KMS-11 (cell line): ENCODE data around the gene FHAD1.
"Not testable (repeated sequence)": the region's sequence is repeated elsewhere in the genome, so short reads cannot be mapped to it uniquely, and the experiment has no call there.

Experiments used
- H2AFZ ChIP-seq: fragments of 200-600 bp; sonication (generic); 2 replicates; pipeline ENCODE4 v1.6.1; 2016; ENCODE audit warnings: antibody characterized with exemption, mixed run types, low read depth
- H3K27ac ChIP-seq: fragments of 200-600 bp; sonication (generic); 2 replicates; pipeline ENCODE4 v1.6.1; 2016; ENCODE audit warnings: mild to moderate bottlenecking, mixed run types
- H3K27me3 ChIP-seq: fragments of 200-600 bp; sonication (generic); 2 replicates; pipeline ENCODE4 v1.6.1; 2017; ENCODE audit warnings: mild to moderate bottlenecking, low read depth, mixed run types, moderate library complexity; ENCODE audit not compliant: insufficient read depth
- H3K36me3 ChIP-seq: fragments of 200-600 bp; sonication (generic); 2 replicates; pipeline ENCODE4 v1.6.1; 2017; ENCODE audit warnings: mild to moderate bottlenecking, mixed run types; ENCODE audit not compliant: insufficient read depth
- H3K4me1 ChIP-seq: fragments of 200-600 bp; sonication (generic); 2 replicates; pipeline ENCODE4 v1.6.1; 2016; ENCODE audit warnings: mild to moderate bottlenecking, low read depth, mixed run types; ENCODE audit not compliant: poor library complexity, severe bottlenecking
- H3K4me2 ChIP-seq: fragments of 200-600 bp; sonication (generic); 2 replicates; pipeline ENCODE4 v1.7.0; 2016; ENCODE audit warnings: mild to moderate bottlenecking, mixed run types
- H3K4me3 ChIP-seq: fragments of 200-600 bp; sonication (generic); IDR thresholded peaks from 2 replicates; pipeline ENCODE4 v1.6.1; 2017; ENCODE audit warnings: low read depth, low read length, mixed read lengths; ENCODE audit not compliant: insufficient read depth
- H3K79me2 ChIP-seq: fragments of 200-600 bp; sonication (generic); 2 replicates; pipeline ENCODE4 v1.6.1; 2016; ENCODE audit warnings: low read depth, mixed run types; ENCODE audit not compliant: insufficient read depth
- H3K9ac ChIP-seq: fragments of 200-600 bp; sonication (generic); 2 replicates; pipeline ENCODE4 v1.6.1; 2016; ENCODE audit warnings: mild to moderate bottlenecking, mixed run types
- H4K20me1 ChIP-seq: fragments of 200-600 bp; sonication (generic); 2 replicates; pipeline ENCODE4 v1.6.1; 2016; ENCODE audit warnings: mild to moderate bottlenecking, mixed run types; ENCODE audit not compliant: insufficient read depth
- CTCF ChIP-seq: fragments of 200-600 bp; sonication (generic); conservative IDR thresholded peaks from 2 replicates; pipeline ENCODE4 v1.6.1; 2017; ENCODE audit warnings: low read depth, mild to moderate bottlenecking, antibody characterized with exemption, low read length, moderate library complexity, mixed read lengths

Gene FHAD1

DNA sequence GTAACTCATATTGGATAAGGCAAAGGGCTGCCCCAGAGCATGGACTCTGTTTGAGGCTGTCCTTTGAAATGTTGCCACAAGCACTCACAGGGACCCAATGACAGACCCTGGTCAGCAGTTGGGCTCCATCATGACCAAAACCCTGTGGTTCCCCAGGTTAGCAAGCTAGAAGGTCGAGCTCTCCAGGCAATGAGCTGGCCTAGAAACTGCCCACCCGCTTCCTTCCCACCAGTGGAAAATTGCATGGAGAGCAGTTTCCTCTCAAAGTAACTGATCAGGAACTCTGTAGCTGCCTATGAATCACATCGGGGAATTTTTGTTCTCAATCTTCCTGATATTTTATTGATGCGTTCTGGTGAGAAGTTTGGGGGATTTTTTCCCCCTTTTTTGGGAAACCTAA, 52.8 kb downstream of the FHAD1 start:
- H3K4me3 ChIP-seq = no peak overlapping the region
- no peaks in the 10 kb centered on the region for H3K36me3 ChIP-seq
- H3K4me2 ChIP-seq = no peak overlapping the region
- H3K27ac ChIP-seq = no peak overlapping the region
- no peak for TF ChIP-seq CTCF
- no peaks in the 10 kb centered on the region for H4K20me1 ChIP-seq
- no peak overlapping the region for H3K9ac ChIP-seq
- H3K79me2 ChIP-seq = no peaks in the 10 kb centered on the region
- H2AFZ ChIP-seq = no peak overlapping the region
- no peaks in the 10 kb centered on the region; the same call in 1 of the 2 replicates for H3K27me3 ChIP-seq
- H3K4me1 ChIP-seq = no peaks in the 10 kb centered on the region

- TF ChIP-seq CTCF = no peak
- H3K27ac ChIP-seq = no peak overlapping the region
- H3K79me2 ChIP-seq = no peaks in the 10 kb centered on the region
- no peak overlapping the region for H3K9ac ChIP-seq
- H4K20me1 ChIP-seq = no peaks in the 10 kb centered on the region
- H3K4me2 ChIP-seq = no peak overlapping the region
- H3K36me3 ChIP-seq = no peaks in the 10 kb centered on the region
- peaks cover 8% of the 10 kb centered on the region for H3K27me3 ChIP-seq
- H3K4me3 ChIP-seq = no peak overlapping the region
- H3K4me1 ChIP-seq = no peaks in the 10 kb centered on the region
- H2AFZ ChIP-seq = no peak overlapping the region
These were observed 56.9 kb downstream of the FHAD1 start for GRCh38 chr1:15303935-15304334.

DNA sequence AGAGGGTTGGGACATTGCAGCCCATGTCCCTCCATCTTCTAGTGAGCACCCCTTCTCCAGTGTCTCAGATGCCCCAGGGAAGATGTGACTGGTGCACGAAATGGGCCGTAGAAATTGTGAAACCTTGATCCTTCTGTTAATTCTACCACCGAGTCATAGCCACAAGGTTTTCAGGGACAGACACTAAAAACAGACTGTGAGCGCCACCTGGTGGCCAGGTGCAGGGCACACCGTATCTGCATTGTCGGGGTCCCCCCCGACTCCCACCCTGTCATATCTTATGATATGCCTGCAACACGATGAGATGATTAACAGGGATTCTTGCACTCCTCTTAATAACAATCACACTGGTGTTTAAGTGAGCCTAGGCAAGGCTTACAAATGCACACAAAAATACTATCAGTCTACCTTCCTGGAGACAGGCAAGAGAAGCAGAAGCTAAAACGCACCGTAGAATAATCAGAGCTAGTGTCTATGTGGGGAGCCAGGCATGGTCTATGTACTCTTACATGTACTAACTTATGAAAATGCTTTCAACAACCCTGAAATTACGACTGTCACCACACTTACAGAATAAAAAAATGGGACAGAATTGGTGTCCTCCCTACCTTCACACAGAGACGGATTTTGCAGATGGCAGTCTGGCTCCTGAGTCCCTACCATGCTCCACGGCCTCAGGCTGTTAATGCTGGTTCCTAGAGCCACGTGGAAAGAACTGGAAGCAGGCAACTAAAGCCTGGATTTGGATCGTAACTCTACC, 57.9 kb downstream of the FHAD1 start:
- Histone ChIP-seq H3K4me2 (no peak overlapping the region), H2AFZ (no peak overlapping the region)

DNA sequence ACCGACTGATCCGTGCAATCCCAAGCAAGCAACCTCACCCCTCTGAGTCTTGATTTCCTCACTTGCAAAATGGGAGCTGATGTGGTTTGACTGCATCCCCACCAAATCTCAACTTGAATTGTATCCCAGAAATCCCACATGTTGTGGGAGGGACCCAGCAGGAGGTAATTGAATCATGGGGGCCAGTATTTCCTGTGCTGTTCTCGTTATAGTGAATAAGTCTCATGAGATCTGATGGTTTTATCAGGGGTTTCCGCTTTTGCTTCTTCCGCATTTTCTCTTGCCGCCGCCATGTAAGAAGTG, 58.4 kb downstream of the FHAD1 start:
- H3K4me2 ChIP-seq = no peak overlapping the region
- no peaks in the 10 kb centered on the region for H3K79me2 ChIP-seq
- no peak overlapping the region for H2AFZ ChIP-seq
- H3K4me3 ChIP-seq = no peak overlapping the region
- no peaks in the 10 kb centered on the region for H3K36me3 ChIP-seq
- H3K27ac ChIP-seq = no peak overlapping the region
- H4K20me1 ChIP-seq = no peaks in the 10 kb centered on the region
- peaks cover 8% of the 10 kb centered on the region for H3K27me3 ChIP-seq
- H3K4me1 ChIP-seq = no peaks in the 10 kb centered on the region
- TF ChIP-seq CTCF = no peak
- no peak overlapping the region for H3K9ac ChIP-seq

More for the DNA sequence above, 57.9 kb downstream of the FHAD1 start:
- Histone ChIP-seq H3K36me3 (no peaks in the 10 kb centered on the region), H3K27me3 (peaks cover 8% of the 10 kb centered on the region), H3K79me2 (no peaks in the 10 kb centered on the region), H3K4me3 (no peak overlapping the region), H3K4me1 (no peaks in the 10 kb centered on the region), H4K20me1 (no peaks in the 10 kb centered on the region), H3K27ac (no peak overlapping the region), H3K9ac (no peak overlapping the region)
- TF ChIP-seq CTCF = peak; percentile 97

GRCh38 chr1:15306352-15306751, 59.3 kb downstream of the FHAD1 start:
- H3K27me3 ChIP-seq, H3K79me2 ChIP-seq, H3K9ac ChIP-seq, H3K4me1 ChIP-seq, H3K4me2 ChIP-seq, H3K4me3 ChIP-seq, H2AFZ ChIP-seq, H4K20me1 ChIP-seq, H3K27ac ChIP-seq, H3K36me3 ChIP-seq: not testable (repeated sequence)
